COLO668 (cell line): ENCODE measurements around the gene VWF.
"Not testable (repeated sequence)": the region's sequence is repeated elsewhere in the genome, so short reads cannot be mapped to it uniquely, and the experiment has no call there.

Experiments used
- DNase-seq: peaks from one replicate; lab custom pipeline; 2025; ENCODE audit not compliant: unreplicated experiment; lab: John Stamatoyannopoulos, UW

VWF gene

DNA sequence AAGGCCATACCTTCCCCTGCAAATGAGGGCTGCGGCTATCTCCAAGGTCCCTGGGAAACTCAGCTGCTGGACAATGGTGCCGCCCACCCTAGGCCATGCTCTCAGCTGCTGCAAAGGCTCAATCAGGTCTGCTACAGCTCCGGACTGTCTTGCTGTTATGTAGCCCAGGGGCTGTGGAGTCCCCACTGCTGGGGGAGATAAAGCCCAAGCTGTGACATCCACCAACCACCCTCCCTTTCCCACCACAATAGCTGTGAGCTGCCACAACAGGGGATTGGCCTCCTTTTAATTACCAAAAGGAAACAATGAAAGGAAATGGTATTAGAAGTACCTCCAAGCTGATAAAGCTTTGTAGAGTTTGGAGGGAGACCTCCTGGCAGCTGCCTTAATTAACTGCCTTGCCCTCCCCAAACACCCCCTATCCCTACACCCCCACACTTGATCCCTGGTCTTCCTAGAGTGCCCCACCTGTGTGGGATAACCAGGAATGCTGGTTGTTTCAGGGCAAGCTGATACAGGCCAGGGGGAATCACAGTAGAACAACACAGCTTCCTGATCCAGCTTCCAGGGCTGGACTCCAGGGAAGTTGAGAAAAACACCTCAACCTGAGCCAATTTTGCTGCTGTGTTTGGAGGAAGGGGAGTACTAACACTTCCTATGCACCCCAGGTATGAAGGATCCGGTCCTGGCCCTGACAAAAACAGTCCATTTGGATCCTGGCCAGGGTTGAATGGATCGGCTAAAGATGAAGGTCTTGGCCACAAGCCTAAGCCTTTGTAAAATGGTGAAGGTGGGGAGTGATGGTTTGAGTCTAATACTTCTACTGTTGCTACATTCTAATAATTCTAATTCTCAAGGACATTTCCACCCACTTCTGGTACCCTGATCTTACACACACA lies at the start of gene VWF:
TSS of gene VWF (minus strand) at position 260 of the 899 bp plus-strand sequence. CDS start 1,474 bp downstream, outside the sequence.
- no peak for DNase-seq

DNA sequence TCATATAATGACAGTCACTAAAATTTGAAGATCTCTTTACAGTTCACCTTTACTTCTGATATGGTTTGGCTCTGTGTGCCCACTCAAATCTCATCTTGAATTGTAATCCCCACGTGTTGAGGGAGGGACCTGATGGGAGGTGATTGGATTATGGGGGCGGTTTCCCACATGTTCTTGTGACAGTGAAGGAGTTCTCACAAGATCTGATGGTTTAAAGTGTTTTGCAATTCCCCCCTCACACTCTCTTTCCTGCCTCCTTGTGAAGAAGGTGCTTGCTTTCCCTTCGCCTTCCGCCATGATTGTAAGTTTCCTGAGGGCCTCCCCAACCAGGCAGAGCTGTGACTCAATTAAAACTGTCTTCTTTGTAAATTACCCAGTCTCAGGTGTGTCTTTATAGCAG lies 48.4 kb upstream of the VWF start:
- no peak for DNase-seq

DNA sequence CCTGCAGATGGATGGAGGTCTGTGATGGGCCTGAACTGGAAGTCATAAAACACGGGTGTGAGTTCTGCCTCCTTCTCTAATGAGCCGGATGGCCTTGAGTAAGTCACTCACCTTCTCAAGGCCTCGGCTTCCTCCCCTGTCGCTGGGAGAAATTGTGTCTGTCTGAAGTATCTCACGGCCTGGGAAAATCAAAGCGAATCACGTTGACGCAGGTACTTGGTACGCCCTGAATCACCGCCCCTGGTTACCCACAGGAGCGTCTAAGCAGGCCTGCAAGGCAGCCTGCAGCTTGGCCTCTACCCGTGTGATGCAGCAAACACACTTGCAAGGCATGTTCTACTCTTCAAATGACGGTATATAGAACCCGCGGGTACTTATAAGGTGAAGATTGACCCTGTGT lies 47.6 kb upstream of the VWF start:
- DNase-seq: no peak

DNA sequence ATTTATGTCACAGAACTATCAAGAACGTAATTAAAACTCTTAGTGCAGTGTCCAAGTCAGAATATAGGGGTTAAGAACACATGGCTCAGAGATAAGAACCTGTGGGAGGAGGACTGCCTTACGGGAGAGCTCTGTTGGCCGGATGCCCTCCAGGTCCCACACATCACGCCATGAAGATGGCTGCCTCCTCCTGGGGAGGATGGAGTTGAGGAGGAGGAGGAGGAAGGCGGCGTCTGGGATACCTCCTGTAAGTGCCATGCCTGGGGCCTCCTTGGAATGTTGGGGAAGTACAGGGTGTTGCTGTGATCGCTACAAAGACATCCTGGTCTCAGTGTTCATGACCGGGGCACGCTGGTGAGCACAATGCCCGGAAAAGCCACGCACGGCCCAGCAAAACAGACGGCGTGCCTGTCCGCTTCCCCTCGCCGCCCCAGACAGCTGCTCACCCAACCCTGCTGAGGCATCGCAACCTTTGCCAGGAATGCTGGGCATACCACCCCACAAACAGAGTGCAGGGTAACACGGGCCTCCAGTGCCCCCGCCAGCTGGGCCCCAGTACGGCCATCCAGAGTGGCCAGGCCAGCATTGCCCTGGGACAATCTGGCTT lies 47.0 kb upstream of the VWF start:
- no peak for DNase-seq

DNA sequence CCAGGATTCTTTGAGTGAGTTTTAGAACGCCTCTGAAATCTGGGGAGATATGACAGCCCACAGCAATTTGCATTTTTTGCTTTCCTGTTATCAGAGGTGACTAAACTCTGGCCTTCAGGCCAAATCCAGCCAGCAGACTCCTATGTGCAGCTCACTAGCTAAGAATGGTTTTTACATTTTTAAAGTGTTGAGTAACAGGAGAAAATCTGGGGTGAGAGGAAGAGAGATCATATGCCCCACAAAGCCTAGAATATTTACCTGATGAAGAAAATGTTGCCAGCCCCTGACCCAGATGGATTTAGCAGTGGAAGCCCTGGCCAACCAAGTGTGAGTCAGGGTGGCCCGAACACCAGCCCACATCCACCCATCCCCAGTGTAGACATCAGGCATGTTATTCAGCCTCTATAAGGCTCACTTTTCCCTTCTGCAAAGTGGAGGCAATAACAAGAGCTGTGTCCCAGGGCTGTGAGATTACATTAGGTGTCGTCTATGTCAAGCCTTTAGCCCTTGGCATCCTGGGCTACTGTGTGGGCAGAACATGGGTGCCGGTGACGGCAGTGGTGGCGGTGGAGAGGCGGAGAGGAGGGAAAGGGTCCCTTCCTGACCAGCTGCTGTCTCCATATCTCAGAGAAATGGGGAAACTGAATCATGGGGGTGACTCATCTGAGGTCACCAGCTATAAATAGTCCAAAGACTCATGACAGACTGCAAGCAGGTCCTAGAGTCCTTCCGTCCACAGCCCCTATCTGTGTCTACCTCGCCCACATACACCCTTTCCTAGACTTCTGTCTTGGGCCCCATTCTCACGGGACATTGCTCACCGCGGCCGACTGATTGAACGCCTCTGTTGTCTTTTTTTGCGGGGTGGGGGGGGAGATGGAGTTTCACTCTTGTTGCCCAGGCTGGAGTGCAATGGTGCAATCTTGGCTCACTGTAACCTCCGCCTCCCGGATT lies 43.1 kb upstream of the VWF start:
- DNase-seq: no peak

DNA sequence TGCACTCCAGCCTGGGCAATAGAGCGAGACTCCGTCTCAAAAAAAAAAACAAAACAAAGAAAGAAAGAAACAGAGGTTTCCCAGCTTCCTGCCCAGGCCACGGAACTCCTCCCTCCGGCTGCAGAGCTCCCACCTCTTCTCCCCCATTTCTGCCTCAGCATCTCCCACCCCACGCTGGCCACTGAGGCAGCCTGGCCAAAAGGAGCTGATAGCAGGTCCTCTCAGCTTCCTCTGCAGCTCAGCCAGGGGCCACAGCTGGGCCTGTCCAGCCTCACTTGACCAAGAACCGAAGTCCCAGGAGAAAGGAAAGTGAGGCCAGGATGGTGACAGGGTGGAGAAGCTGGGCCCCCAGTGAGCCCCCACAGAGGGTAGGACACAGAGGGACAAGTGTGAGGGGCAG lies 42.3 kb upstream of the VWF start:
- no peak for DNase-seq

DNA sequence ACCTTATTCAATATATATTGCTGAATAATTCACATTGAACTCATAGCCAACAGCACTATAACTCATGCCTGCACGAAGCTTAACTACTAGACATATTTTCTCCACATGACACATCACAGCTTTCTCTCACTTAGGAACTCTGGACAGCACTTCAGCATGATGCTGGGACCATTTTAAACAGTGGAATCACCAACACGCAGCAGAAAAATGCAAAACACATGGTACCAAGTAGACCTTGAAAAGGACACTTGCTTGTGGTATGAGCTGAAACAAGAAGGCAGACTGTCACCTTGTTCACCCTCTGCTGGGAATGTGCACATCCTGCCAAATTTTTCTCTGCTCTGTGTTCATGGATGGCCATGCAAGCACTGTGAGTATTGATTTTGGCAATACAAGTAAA lies 40.9 kb upstream of the VWF start:
- no peak for DNase-seq

DNA sequence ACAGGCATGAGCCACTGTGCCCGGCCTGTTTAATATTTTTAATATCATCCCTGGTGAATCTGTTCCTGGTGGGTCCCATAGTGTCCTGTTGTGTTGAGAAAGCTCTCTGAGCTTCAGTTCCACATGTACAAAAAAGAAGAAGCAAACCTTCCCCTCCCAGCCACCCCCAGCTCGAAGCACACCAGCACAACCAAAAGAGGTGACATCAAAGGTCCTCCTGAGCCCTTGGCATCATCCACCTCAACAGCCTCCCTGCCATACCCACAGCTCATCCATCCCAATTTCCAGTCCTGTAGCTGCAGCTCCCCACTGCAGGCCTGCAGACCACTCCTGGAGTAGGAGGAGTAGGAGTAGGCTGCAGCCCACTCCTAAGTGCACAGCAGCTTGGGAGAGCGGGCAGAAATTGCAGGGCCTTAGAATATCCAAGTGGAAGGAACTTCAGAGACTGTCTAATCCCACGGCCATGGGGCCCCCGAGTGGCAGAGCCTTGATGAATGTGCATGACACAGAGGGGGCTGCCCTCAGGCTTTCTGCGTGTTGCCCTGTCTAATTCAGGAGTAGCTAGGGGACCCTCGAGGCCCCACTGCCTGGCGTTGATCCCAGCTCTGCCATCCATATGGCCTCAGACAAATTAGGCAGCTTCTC lies 39.1 kb upstream of the VWF start:
- no peak for DNase-seq

DNA sequence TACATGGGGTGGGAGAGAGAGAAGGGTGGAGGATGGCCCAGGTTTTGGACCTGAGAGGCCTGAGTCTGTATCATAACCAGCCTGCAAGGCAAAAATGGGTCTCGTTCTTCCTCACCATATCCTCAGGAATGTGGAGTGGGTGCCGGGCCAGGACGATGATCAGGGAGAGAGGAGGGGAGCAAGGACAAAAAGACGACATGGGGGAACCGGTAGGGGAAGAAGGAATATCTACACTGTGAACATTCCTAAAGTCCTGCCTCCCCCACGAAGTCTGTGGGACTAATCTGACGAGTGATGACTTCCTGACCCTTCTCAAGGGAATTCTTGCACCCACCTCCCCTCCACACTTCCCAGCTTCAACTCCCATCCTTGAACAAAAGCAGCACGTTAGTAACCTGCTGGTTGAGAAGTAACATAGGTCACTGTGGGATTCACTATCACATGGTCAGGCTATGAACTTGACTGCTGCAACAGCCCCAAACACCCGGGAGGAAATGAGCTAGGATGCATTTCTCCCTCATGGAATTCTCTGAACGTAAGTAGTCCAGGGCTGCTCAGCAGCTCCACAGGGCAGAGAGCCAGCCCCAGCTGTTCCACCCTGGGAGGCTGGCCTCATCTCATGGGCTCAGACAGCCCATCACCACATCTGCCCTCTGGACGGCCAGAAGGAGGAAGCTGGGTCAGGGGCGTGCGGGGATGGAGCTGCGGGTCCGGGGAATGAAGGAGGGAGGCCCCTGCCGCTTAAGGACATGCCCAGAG lies 36.8 kb upstream of the VWF start:
- no peak for DNase-seq

DNA sequence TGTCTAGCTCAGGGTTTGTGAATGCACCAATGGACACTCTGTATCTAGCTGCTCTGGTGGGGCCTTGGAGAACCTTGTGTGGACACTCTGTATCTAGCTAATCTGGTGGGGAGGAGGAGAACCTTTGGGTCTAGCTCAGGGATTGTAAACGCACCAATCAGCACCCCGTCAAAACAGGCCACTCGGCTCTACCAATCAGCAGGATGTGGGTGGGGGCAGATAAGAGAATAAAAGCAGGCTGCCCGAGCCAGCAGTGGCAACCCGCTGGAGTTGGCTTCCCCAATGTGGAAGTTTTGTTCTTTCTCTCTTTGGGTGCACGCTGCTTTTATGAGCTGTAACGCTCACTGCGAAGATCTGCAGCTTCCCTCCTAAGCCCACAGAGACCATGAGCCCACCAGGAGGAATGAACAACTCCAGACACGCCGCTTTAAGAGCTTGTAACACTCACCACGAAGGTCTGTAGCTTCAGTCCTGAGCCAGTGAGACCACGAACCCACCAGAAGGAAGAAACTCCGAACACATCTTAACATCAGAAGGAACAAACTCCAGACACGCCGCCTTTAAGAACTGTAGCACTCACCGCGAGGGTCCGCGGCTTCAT lies 35.7 kb upstream of the VWF start:
- DNase-seq: not testable (repeated sequence)

DNA sequence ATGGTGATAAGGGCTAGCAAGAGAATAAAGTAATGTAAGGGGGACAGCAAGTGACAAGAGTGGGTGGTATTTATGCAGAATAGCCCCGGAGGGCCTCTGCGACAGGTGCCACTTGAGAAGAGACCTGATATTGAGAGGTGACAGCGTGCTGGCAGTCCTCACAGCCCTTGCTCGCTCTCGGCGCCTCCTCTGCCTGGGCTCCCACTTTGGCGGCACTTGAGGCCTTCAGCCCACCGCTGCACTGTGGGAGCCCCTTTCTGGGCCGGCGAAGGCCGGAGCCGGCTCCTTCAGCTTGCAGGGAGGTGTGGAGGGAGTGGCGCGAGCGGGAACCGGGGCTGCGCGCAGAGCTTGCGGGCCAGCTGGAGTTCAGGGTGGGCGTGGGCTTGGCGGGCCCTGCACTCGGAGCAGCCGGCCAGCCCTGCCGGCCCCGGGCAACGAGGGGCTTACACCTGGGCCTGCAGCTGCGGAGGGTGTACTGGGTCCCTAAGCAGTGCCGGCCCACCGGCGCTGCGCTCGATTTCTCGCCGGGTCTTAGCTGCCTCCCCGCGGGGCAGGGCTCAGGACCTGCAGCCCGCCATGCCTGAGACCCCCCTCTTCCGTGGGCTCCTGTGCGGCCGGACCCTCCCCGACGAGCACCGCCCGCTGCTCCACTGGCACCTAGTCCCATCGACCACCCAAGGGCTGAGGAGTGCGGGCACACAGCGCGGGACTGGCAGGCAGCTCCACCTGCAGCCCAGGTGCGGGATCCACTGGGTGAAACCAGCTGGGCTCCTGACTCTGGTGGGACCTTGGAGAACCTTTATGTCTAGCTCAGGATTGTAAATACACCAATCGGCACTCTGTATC lies 34.9 kb upstream of the VWF start:
- not testable (repeated sequence) for DNase-seq

DNA sequence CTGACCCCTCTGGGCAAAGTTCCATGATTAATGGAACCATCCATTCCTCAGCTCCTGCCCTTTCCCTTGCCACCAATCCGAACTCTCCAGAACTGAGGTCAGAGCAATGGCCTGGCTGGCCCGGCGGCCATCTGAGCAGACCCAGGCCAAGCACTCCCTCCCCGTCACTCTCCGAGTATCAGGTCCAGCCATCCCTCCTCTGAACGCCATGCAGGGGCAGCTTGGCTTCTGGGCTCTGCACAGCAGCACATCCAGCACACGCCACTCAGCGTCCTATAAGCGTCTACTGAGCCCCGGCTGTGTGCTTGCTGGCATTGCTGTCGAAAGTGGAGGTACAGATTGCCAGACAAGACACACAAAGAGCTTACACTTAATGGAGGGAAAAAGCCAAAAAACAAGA lies 34.3 kb upstream of the VWF start:
- no peak for DNase-seq

DNA sequence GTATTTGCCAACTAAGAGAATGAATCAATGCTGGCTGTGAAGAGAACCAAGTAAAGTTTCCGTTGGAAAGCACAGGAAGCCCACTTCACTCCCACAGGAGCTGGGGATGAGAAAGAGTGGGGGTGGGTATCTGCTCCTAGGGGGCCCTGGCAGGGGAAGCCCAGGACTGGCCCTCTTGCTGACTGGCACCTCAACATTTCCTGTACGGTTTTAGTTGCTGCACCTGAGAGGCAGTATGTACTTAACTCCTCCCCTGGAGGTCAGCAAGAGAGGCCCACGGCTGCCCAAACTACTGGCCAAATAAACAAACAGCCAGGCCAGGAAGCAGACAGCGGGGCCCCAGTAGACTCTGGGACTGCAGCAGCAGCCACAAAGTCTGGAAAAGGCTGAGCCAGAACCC lies 33.8 kb upstream of the VWF start:
- DNase-seq: no peak

DNA sequence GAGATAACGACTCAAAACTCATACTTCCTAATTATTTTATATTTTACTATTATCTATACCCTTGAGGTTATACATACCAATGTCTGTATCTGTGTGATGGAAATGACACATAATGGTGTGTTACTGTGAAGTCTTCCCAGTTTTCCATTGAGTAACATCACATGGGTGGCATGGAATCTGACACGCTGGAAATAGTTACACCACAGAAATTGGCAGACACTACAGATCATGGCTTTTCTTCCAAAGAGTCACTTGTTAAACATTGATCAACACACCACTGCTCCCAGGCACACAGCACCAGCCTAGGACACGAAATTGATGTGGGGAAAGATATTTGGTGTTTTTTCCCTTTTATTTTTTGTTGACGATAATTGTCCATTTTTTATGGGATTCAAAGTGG lies 33.0 kb upstream of the VWF start:
- DNase-seq: no peak

DNA sequence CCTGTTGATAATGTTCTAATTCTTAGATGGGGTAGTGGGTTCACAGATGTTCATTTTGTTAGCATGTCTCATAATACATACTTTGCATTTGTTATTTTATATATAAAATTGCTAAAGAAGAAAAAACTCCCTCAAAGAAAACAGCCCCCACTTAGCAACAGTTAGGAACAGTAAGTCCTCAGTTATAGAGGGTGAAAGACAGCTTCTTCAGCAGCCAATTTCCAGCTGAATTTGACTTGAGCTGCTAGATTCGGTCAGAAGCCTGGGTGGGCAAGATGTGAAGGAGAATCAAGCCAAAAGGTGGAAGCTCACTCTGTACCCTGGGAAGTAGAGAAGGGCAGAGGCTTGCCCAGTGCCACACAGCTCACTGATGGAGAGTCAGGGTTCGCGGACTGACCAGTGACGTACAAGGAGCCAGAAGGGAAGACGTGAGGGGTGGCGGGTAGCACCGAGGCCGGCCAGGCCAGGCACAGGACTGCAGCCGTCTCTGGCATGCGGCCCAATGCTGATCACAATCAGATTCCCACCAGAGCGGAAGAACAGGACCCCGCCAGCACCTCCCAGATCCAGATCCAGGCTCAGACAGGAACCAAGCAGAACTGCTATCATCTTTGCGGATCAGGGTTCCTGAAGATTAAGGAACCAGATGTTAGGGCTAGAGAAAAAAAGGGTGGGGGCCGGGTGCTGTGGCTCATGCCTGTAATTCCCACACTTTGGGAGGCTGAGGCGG lies 30.4 kb upstream of the VWF start:
- DNase-seq: no peak

DNA sequence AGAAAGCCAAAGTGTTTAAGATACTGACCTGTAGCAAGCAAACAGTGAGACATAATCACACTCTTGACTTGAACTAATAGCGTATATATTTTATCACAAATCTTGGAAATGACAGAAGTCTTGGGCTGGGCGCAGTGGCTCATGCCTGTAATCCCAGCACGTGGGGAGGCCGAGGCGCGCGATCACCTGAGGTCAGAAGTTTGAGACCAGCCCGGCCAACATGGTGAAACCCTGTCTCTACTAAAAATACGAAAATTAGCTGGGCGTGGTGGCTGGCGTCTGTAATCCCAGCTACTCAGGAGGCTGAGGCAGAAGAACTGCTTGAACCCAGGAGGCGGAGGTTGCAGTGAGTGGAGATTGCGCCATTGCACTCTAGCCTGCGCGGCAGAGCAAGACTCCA lies 24.3 kb upstream of the VWF start:
- not testable (repeated sequence) for DNase-seq

DNA sequence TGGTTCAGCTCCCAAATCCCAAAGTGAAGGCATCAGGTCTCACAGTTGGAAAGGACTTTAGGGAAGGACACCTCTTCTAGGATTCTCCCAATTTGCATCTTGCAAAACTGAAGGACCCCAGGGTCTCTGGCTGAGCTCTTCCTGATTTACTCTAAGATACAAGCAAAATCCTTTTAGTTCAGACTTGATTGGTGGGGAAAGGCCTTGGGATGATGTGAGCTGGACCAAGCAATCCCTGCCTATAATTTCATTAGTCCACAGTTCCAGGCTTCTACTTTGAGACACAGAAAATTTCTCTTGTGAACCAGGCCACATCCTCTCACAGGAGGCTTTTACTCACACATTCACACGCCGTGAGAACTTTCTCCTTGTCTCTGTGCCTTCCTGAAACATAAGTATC lies 23.6 kb upstream of the VWF start:
- DNase-seq: no peak

DNA sequence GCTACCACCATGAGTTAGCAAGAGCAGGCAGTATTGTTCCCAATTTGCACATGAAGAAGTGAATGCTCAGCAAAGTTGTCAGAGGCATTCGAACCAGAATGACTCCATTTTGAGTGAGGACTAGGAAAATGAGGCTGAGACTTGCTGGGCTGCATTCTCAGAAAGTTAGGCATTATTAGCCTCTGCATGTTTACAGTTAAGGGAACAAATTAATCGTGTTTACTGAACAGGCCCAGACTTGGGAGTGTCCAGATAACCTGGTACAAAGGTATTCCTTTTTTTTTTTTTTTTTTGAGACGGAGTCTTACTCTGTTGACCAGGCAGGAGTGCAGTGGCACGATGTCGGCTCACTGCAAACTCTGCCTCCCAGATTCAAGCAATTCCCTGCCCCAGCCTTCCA lies 22.5 kb upstream of the VWF start:
- no peak for DNase-seq
